Calu3 (cell line): ENCODE results near the gene GNPNAT1. TPM values are rescaled to one million over a fixed set of nuclear protein-coding genes. Genes with fewer than 3 reads are reported as not detected.

ENCODE experiments used
- BruUV-seq: library from RNA; stranded (reverse); fragments of 400-500 nt; replicated peaks from 2 replicates; lab custom pipeline; 2021; lab: Mats Ljungman, UMichigan
- CTCF ChIA-PET: fragments of 300-600 bp; sonication (Branson Sonifier 250); formaldehyde crosslinking; loops from one replicate; lab custom pipeline; 2022; ENCODE audit warnings: antibody characterized with exemption; lab: Charles Lee
- DNase-seq: peaks from one replicate; pipeline ENCODE4 v3.0.0; 2022
- H3K27ac Mint-ChIP-seq: one replicate; pipeline ENCODE4 v1.8.0; 2022; ENCODE audit warnings: mixed read lengths; ENCODE audit not compliant: unreplicated experiment
- H3K27me3 Mint-ChIP-seq: one replicate; pipeline ENCODE4 v1.8.0; 2022; ENCODE audit warnings: mixed read lengths; ENCODE audit not compliant: unreplicated experiment
- H3K36me3 Mint-ChIP-seq: one replicate; pipeline ENCODE4 v1.8.0; 2022; ENCODE audit warnings: mild to moderate bottlenecking, moderate library complexity, mixed read lengths; ENCODE audit not compliant: insufficient read depth, unreplicated experiment
- H3K4me1 Mint-ChIP-seq: one replicate; pipeline ENCODE4 v1.8.0; 2022; ENCODE audit warnings: mild to moderate bottlenecking, low read depth, mixed read lengths; ENCODE audit not compliant: unreplicated experiment
- H3K4me3 Mint-ChIP-seq: one replicate; pipeline ENCODE4 v1.8.0; 2022; ENCODE audit warnings: mild to moderate bottlenecking, low read depth, moderate library complexity, mixed read lengths; ENCODE audit not compliant: unreplicated experiment
- H3K9me3 Mint-ChIP-seq: one replicate; pipeline ENCODE4 v1.8.0; 2022; ENCODE audit warnings: low read depth, mixed read lengths; ENCODE audit not compliant: unreplicated experiment
- intact Hi-C: fragments of 100-400 bp; cut with micrococcal nuclease; formaldehyde crosslinking; loops from one replicate; pipeline ENCODE4 v1.10.0; 2022; ENCODE audit not compliant: unreplicated experiment
- total RNA-seq: library from RNA; stranded (reverse); gene quantifications from 2 replicates; pipeline ENCODE4 v1.2.3, GENCODE V29; 2022
- TF ChIP-seq, protein P1 (sequence below): fragments of 200-600 bp; IDR thresholded peaks from one replicate; pipeline ENCODE4 v1.8.0; 2022; ENCODE audit warnings: antibody characterized with exemption; ENCODE audit not compliant: unreplicated experiment

Gene GNPNAT1
- total RNA-seq, 1 experiment from 2014 or later: 35.8 TPM

DNA sequence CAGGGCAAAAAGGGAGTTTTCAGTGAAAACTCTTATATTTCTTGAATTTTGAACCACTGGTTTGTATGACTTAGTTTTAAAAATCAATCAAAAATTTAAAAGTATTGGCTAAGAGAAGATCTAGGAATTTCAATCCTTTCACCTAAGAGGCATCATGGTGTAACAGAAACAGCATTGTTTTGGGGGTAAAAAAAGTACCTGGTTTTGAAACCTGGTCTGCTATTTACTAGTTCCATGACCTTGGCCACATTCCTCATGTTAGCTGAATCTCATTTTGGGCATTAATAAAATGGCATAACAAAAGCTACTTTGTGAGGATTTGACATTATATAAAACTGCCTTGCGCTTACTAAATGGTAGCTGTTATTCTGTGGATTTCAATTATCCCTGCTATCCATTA is 16.7 kb upstream of the GNPNAT1 start:
- Mint-ChIP-seq H3K4me1 (no peaks in the 10 kb centered on the region), H3K4me3 (no peak overlapping the region), H3K9me3 (no peaks in the 10 kb centered on the region), H3K27ac (no peak overlapping the region), H3K27me3 (no peaks in the 10 kb centered on the region), H3K36me3 (no peaks in the 10 kb centered on the region)
- intact Hi-C loops: no loop called here
- DNase-seq: no peak
- TF ChIP-seq, protein P1, sequence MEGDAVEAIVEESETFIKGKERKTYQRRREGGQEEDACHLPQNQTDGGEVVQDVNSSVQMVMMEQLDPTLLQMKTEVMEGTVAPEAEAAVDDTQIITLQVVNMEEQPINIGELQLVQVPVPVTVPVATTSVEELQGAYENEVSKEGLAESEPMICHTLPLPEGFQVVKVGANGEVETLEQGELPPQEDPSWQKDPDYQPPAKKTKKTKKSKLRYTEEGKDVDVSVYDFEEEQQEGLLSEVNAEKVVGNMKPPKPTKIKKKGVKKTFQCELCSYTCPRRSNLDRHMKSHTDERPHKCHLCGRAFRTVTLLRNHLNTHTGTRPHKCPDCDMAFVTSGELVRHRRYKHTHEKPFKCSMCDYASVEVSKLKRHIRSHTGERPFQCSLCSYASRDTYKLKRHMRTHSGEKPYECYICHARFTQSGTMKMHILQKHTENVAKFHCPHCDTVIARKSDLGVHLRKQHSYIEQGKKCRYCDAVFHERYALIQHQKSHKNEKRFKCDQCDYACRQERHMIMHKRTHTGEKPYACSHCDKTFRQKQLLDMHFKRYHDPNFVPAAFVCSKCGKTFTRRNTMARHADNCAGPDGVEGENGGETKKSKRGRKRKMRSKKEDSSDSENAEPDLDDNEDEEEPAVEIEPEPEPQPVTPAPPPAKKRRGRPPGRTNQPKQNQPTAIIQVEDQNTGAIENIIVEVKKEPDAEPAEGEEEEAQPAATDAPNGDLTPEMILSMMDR: no peak
- no TSS peak for BruUV-seq
- CTCF ChIA-PET: no interaction called here

DNA sequence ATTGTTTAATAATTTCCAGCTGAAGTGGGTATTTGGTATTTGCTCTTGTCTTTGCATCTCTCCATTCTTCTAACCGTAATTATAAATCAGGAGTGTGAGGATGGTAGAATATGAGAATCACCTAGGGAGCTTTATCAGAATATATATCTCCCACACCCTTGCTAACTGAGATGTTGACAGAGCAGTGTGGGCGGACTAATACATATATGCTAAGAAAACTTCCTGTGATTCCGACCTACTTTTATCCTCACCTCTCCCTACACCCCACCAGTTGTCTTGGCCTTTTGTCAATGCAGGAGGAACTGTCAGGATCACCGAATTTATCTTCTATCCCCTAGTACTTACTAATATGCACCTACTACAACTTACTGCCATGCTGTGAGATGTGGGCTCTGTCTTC is 14.7 kb upstream of the GNPNAT1 start:
- Mint-ChIP-seq H3K4me3 (no peak overlapping the region), H3K4me1 (no peaks in the 10 kb centered on the region), H3K9me3 (no peaks in the 10 kb centered on the region), H3K27me3 (no peaks in the 10 kb centered on the region), H3K27ac (no peak overlapping the region), H3K36me3 (no peaks in the 10 kb centered on the region)
- intact Hi-C loops: no loop called here
- BruUV-seq: no TSS peak
- DNase-seq: no peak
- TF ChIP-seq, protein P1: no peak
- CTCF ChIA-PET: no interaction called here

DNA sequence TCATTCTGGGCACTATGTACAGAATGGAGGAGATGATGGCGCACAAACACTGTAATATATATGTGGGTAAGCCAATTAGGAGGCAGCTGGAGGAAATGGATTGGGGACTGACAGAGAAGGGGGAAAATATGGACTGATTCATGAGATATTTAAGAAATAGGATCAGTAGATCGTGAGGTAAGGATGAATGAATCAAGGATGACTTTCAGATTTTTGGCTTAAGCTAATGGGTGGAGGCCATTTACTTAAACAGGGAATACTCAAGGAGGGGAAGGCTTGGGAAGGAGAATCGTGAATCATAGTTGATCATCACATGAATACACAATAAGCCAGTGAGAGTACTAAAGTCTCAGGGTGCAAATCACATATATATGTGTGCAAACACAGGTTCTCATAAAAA is 11.2 kb upstream of the GNPNAT1 start:
- no TSS peak for BruUV-seq
- CTCF ChIA-PET: interaction anchor here (0.5 kb wide), 1 partner anchor 24 kb away, joined by 5 read pairs; no protein-coding TSS in a partner anchor
- DNase-seq: no peak
- intact Hi-C loops: no loop called here
- TF ChIP-seq, protein P1: no peak
- no peaks in the 10 kb centered on the region for H3K27me3 Mint-ChIP-seq
- no peaks in the 10 kb centered on the region for H3K36me3 Mint-ChIP-seq
- no peak overlapping the region for H3K4me3 Mint-ChIP-seq
- H3K9me3 Mint-ChIP-seq: no peaks in the 10 kb centered on the region
- no peaks in the 10 kb centered on the region for H3K4me1 Mint-ChIP-seq
- H3K27ac Mint-ChIP-seq: no peak overlapping the region

DNA sequence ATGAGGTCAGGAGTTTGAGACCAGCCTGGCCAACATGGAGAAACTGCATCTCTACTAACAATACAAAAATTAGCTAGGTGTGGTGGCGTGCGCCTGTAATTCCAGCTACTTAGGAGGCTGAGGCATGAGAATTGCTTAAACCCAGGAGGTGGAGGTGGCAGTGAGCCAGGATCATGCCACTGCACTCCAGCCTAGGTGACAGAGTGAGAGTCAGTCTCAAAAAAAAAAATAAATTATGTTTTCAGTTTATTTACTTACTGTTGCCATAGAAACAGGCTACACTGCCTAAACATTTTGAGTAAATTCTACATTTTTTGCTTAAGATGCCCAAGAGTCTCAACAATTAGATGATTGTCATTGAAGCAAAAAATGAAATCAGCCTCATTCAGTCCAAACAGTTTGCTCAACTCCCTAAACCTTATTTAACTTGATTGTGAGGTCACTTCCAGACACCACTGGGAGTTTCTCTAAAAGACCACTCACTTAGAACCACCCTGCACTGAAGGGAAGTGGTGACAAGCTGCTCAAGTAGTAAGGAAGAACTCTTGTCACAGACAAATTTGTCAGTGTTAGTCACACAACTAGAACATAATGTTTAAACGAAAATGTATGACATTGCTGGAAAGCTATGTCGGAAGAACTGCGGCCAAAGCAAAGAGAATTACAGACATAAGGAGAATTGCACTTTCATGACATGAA is 9.8 kb upstream of the GNPNAT1 start:
- no peaks in the 10 kb centered on the region for H3K36me3 Mint-ChIP-seq
- no peaks in the 10 kb centered on the region for H3K9me3 Mint-ChIP-seq
- H3K4me3 Mint-ChIP-seq: no peak overlapping the region
- H3K27ac Mint-ChIP-seq: no peak overlapping the region
- DNase-seq: no peak
- no peaks in the 10 kb centered on the region for H3K27me3 Mint-ChIP-seq
- BruUV-seq: no TSS peak
- TF ChIP-seq, protein P1: no peak
- CTCF ChIA-PET: interaction anchor here (0.6 kb wide), 1 partner anchor 57 kb away, joined by 4 read pairs; no protein-coding TSS in a partner anchor
- H3K4me1 Mint-ChIP-seq: no peaks in the 10 kb centered on the region
- intact Hi-C loops: no loop called here
